ENCODE measurements around the gene NLGN1.

NLGN1 gene

DNA sequence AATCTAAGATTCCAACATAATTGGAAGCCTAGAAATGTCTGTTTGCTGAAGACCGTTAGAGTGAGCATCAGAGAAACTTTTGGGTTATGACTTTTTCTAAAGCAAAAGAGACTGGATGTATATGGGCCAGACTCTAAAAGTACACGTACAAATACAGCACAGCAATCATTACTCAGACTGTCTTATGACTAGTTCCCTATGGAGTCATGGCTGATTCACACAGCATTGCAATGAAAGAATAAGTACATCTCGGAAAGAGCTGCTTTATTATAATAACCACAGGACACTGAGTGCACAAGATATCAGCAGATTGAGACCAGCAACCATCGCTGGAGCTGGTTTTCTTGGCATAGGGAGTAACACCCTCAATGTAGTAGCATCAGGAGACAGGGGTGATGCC, 618.6 kb downstream of the NLGN1 start:
- no peak overlapping the region for H3K4me3 ChIP-seq (ENCODE audit: low read depth in 1 of 2, low read length in 1 of 2)
- H3K27me3 ChIP-seq, result no peaks in the 10 kb centered on the region
- no peaks in the 10 kb centered on the region for H3K36me3 ChIP-seq
- H3K9me3 ChIP-seq, result no peaks in the 10 kb centered on the region
- no peak overlapping the region for H3K27ac ChIP-seq
- no peak for TF ChIP-seq CTCF (IDR thresholded peaks at IDR 0.05)
- no peaks in the 10 kb centered on the region for H3K4me1 ChIP-seq (ENCODE audit: control insufficient read depth in 1 of 2, insufficient read depth in 1 of 2, low read depth in 1 of 2, low read length in 1 of 2)

GRCh38 chr3:174020156-174020555, 622.6 kb downstream of the NLGN1 start:
- Histone ChIP-seq H3K36me3 (no peaks in the 10 kb centered on the region), H3K9me3 (no peaks in the 10 kb centered on the region), H3K4me1 (ENCODE audit: control insufficient read depth in 1 of 2, insufficient read depth in 1 of 2, low read depth in 1 of 2, low read length in 1 of 2) (no peaks in the 10 kb centered on the region), H3K27ac (no peak overlapping the region), H3K27me3 (no peaks in the 10 kb centered on the region), H3K4me3 (ENCODE audit: low read depth in 1 of 2, low read length in 1 of 2) (no peak overlapping the region)
- no peak for TF ChIP-seq CTCF (IDR thresholded peaks at IDR 0.05)

- Histone ChIP-seq H3K9me3 (no peaks in the 10 kb centered on the region), H3K27ac (no peak overlapping the region), H3K4me3 (ENCODE audit: low read depth in 1 of 2, low read length in 1 of 2) (no peak overlapping the region), H3K36me3 (no peaks in the 10 kb centered on the region), H3K27me3 (no peaks in the 10 kb centered on the region), H3K4me1 (ENCODE audit: control insufficient read depth in 1 of 2, insufficient read depth in 1 of 2, low read depth in 1 of 2, low read length in 1 of 2) (no peaks in the 10 kb centered on the region)
- TF ChIP-seq CTCF (IDR thresholded peaks at IDR 0.05), result no peak
These were observed 625.9 kb downstream of the NLGN1 start for GRCh38 chr3:174023421-174023820.

DNA sequence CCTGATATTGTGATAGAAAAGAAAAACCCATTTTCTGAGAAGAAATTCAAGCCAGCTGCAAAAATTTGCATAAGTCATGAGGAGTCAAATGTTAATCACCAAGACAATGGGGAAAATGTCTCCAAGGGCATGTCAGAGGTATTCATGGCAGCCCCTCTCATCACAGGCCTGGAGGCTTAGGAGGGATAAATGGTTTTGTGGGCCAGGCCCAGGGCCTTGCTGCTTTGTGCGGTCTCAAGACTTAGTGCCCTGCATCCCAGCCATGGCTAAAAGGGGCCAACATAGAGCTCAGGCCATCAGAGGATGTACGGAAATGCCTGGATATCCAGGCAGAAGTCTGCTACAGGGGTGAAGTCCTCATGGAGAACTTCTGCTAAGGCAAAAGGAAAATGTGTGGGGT, 631.1 kb downstream of the NLGN1 start:
- Histone ChIP-seq H3K27ac (no peak overlapping the region), H3K27me3 (no peaks in the 10 kb centered on the region), H3K4me3 (ENCODE audit: low read depth in 1 of 2, low read length in 1 of 2) (no peak overlapping the region), H3K9me3 (no peaks in the 10 kb centered on the region), H3K4me1 (ENCODE audit: control insufficient read depth in 1 of 2, insufficient read depth in 1 of 2, low read depth in 1 of 2, low read length in 1 of 2) (no peaks in the 10 kb centered on the region), H3K36me3 (no peaks in the 10 kb centered on the region)
- TF ChIP-seq CTCF (IDR thresholded peaks at IDR 0.05), result no peak

GRCh38 chr3:174035328-174035886, 637.9 kb downstream of the NLGN1 start:
- no peaks in the 10 kb centered on the region for H3K9me3 ChIP-seq
- H3K27me3 ChIP-seq, result no peaks in the 10 kb centered on the region
- TF ChIP-seq CTCF (IDR thresholded peaks at IDR 0.05), result no peak
- H3K27ac ChIP-seq, result no peak overlapping the region
- no peaks in the 10 kb centered on the region for H3K4me1 ChIP-seq (ENCODE audit: control insufficient read depth in 1 of 2, insufficient read depth in 1 of 2, low read depth in 1 of 2, low read length in 1 of 2)
- H3K36me3 ChIP-seq, result no peaks in the 10 kb centered on the region
- H3K4me3 ChIP-seq (ENCODE audit: low read depth in 1 of 2, low read length in 1 of 2), result no peak overlapping the region

DNA sequence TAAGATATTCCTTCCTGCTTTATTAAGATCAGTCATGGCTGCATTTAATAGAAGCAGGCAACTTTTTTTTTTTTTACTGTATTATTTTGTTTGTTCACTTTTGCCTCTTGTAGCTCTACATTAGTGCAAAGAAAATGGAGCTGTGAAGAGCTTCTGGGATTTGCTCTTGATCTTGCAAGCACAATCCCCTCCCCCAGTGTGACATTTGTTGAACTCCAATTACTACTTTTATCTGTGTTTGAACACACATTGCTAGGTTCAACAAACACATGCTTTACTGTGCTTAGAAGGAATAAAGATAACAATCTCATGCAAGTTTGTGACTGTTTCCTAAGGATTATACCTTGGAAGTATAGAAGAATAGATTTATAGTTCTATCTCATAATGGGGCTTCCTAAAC, 648.8 kb downstream of the NLGN1 start:
- no peaks in the 10 kb centered on the region for H3K27me3 ChIP-seq
- H3K9me3 ChIP-seq, result no peaks in the 10 kb centered on the region
- no peak overlapping the region for H3K4me3 ChIP-seq (ENCODE audit: low read depth in 1 of 2, low read length in 1 of 2)
- H3K4me1 ChIP-seq (ENCODE audit: control insufficient read depth in 1 of 2, insufficient read depth in 1 of 2, low read depth in 1 of 2, low read length in 1 of 2), result no peaks in the 10 kb centered on the region
- H3K27ac ChIP-seq, result no peak overlapping the region
- H3K36me3 ChIP-seq, result no peaks in the 10 kb centered on the region
- no peak for TF ChIP-seq CTCF (IDR thresholded peaks at IDR 0.05)
